CD8-positive, alpha-beta memory T cell (primary cell): ENCODE data around the gene TGM2. TPM values are rescaled to one million over a fixed set of nuclear protein-coding genes. Genes with fewer than 3 reads are reported as not detected.

Experiments
- CTCF ChIA-PET: fragments of 350-600 bp; sonication (Branson Sonifier 250); formaldehyde crosslinking; loops from one replicate; lab custom pipeline; 2021; ENCODE audit warnings: antibody characterized with exemption; lab: Charles Lee
- POLR2A ChIA-PET: fragments of 350-600 bp; sonication (Branson Sonifier 250); formaldehyde crosslinking; loops from one replicate; lab custom pipeline; 2021; ENCODE audit warnings: antibody characterized with exemption; lab: Charles Lee
- DNase-seq, 5 donors: peaks; one replicate each; pipeline versions ENCODE4 v3.0.0 to v3.0.0-alpha.2; 2020 to 2022; ENCODE audit warnings: mixed read lengths in 1 of 5
- H3K27ac ChIP-seq: one replicate; pipeline ENCODE4 v1.7.0; 2013; ENCODE audit warnings: low read depth, mild to moderate bottlenecking, low read length, moderate library complexity
- H3K27me3 ChIP-seq: 2 replicates; pipeline ENCODE4 v1.7.0; 2013; ENCODE audit warnings: low read length, mild to moderate bottlenecking; ENCODE audit not compliant: insufficient read depth, poor library complexity, severe bottlenecking
- H3K36me3 ChIP-seq: 2 replicates; pipeline ENCODE4 v1.7.0; 2013; ENCODE audit warnings: mild to moderate bottlenecking, low read length, moderate library complexity; ENCODE audit not compliant: insufficient read depth
- H3K4me1 ChIP-seq: 2 replicates; pipeline ENCODE4 v1.7.0; 2013; ENCODE audit warnings: mild to moderate bottlenecking, low read length, moderate library complexity; ENCODE audit not compliant: insufficient read depth
- H3K4me3 ChIP-seq: 2 replicates; pipeline ENCODE4 v1.7.0; 2013; ENCODE audit warnings: mild to moderate bottlenecking, low read length
- H3K9me3 ChIP-seq: 2 replicates; pipeline ENCODE4 v1.7.0; 2013; ENCODE audit warnings: mild to moderate bottlenecking, low read length
- H3K27ac Mint-ChIP-seq, 8 donors: one replicate each; pipeline ENCODE4 v1.8.0; 2020 to 2021; ENCODE audit warnings: mixed read lengths in 8 of 8, mild to moderate bottlenecking in 6 of 8, inconsistent platforms in 3 of 8, moderate library complexity in 3 of 8
- H3K27me3 Mint-ChIP-seq, 2 donors: one replicate each; pipeline ENCODE4 v1.8.0; 2020 to 2021; ENCODE audit warnings: mixed read lengths in 2 of 2, mild to moderate bottlenecking in 1 of 2, moderate library complexity in 1 of 2
- H3K36me3 Mint-ChIP-seq, 3 donors: one replicate each; pipeline ENCODE4 v1.8.0; 2020 to 2021; ENCODE audit warnings: mixed read lengths in 3 of 3, inconsistent platforms in 1 of 3, mild to moderate bottlenecking in 1 of 3
- H3K4me1 Mint-ChIP-seq, 3 donors: one replicate each; pipeline ENCODE4 v1.8.0; 2020 to 2021; ENCODE audit warnings: mixed read lengths in 3 of 3, inconsistent platforms in 1 of 3, mild to moderate bottlenecking in 1 of 3
- H3K4me3 Mint-ChIP-seq, 7 donors: one replicate each; pipeline ENCODE4 v1.8.0; 2020 to 2021; ENCODE audit warnings: mixed read lengths in 7 of 7, mild to moderate bottlenecking in 6 of 7, moderate library complexity in 4 of 7, inconsistent platforms in 2 of 7
- H3K9me3 Mint-ChIP-seq, 5 donors: one replicate each; pipeline ENCODE4 v1.8.0; 2020 to 2022; ENCODE audit warnings: mixed read lengths in 5 of 5, mild to moderate bottlenecking in 3 of 5, moderate library complexity in 2 of 5, inconsistent platforms in 1 of 5
- polyA plus RNA-seq: library from polyadenylated mRNA; unstranded; fragments of 300-500 nt; fragmentation: Illumina TruSeq; gene quantifications from one replicate; pipeline ENCODE4 v1.2.3, GENCODE V29; 2021
- total RNA-seq, 2 experiments: library from RNA; stranded (reverse); gene quantifications; one replicate each; pipeline ENCODE4 v1.2.3, GENCODE V29; 2021

TGM2 gene
- total and polyA plus RNA-seq, 3 experiments from 2014 or later = not detected

GRCh38 chr20:38209736-38210405, 44.8 kb upstream of the TGM2 start:
- no peaks in the 10 kb centered on the region for H3K36me3 ChIP-seq
- H3K9me3 Mint-ChIP-seq = no peaks in the 10 kb centered on the region
- no peaks in the 10 kb centered on the region for H3K36me3 Mint-ChIP-seq
- POLR2A ChIA-PET = no interaction called here
- no peaks in the 10 kb centered on the region for H3K4me1 ChIP-seq
- peaks cover 8 to 11% of the 10 kb centered on the region in 2 donors for H3K27me3 Mint-ChIP-seq
- H3K4me3 ChIP-seq = no peak overlapping the region
- CTCF ChIA-PET = interaction anchor here (2.2 kb wide), 1 partner anchor 11 kb away, joined by 13 read pairs; no protein-coding TSS in a partner anchor
- no peak overlapping the region for H3K4me3 Mint-ChIP-seq
- no peak overlapping the region for H3K27ac Mint-ChIP-seq
- no peaks in the 10 kb centered on the region for H3K9me3 ChIP-seq
- DNase-seq = no peak
- H3K27ac ChIP-seq = no peak overlapping the region
- H3K4me1 Mint-ChIP-seq = no peaks in the 10 kb centered on the region
- H3K27me3 ChIP-seq = no peaks in the 10 kb centered on the region

- Histone ChIP-seq H3K4me3 (no peak overlapping the region), H3K27ac (no peak overlapping the region), H3K27me3 (no peaks in the 10 kb centered on the region), H3K4me1 (no peaks in the 10 kb centered on the region), H3K36me3 (no peaks in the 10 kb centered on the region), H3K9me3 (no peaks in the 10 kb centered on the region)
- Mint-ChIP-seq H3K27me3 (peaks cover 7 to 11% of the 10 kb centered on the region in 2 donors), H3K36me3 (no peaks in the 10 kb centered on the region), H3K4me3 (no peak overlapping the region), H3K4me1 (no peaks in the 10 kb centered on the region), H3K9me3 (no peaks in the 10 kb centered on the region), H3K27ac (no peak overlapping the region)
- ChIA-PET CTCF (interaction anchor here (1.4 kb wide), 1 partner anchor 12 kb away, joined by 3 read pairs; no protein-coding TSS in a partner anchor), POLR2A (no interaction called here)
- no peak for DNase-seq
These were observed 44.1 kb upstream of the TGM2 start for GRCh38 chr20:38209054-38209675.

- H3K27ac Mint-ChIP-seq = no peak overlapping the region
- Histone ChIP-seq H3K4me1 (no peaks in the 10 kb centered on the region), H3K9me3 (no peaks in the 10 kb centered on the region), H3K36me3 (no peaks in the 10 kb centered on the region), H3K27me3 (no peaks in the 10 kb centered on the region), H3K27ac (no peak overlapping the region), H3K4me3 (no peak overlapping the region)
- no peaks in the 10 kb centered on the region for H3K9me3 Mint-ChIP-seq
- H3K4me3 Mint-ChIP-seq = no peak overlapping the region
- ChIA-PET POLR2A (no interaction called here), CTCF (interaction anchor here (1.4 kb wide), 1 partner anchor 12 kb away, joined by 3 read pairs; no protein-coding TSS in a partner anchor)
- no peak for DNase-seq
- H3K27me3 Mint-ChIP-seq = peaks cover 4 to 11% of the 10 kb centered on the region in 2 donors
- no peaks in the 10 kb centered on the region for H3K4me1 Mint-ChIP-seq
- H3K36me3 Mint-ChIP-seq = no peaks in the 10 kb centered on the region
These were observed 43.5 kb upstream of the TGM2 start for GRCh38 chr20:38208523-38208922.

GRCh38 chr20:38208088-38208487, 43.0 kb upstream of the TGM2 start:
- Histone ChIP-seq H3K36me3 (no peaks in the 10 kb centered on the region), H3K9me3 (no peaks in the 10 kb centered on the region), H3K27ac (no peak overlapping the region), H3K4me3 (no peak overlapping the region), H3K4me1 (no peaks in the 10 kb centered on the region), H3K27me3 (no peaks in the 10 kb centered on the region)
- ChIA-PET CTCF (interaction anchor here (1.4 kb wide), 1 partner anchor 13 kb away, joined by 3 read pairs; no protein-coding TSS in a partner anchor), POLR2A (no interaction called here)
- Mint-ChIP-seq H3K27me3 (peaks cover 7 to 11% of the 10 kb centered on the region in 2 donors), H3K27ac (no peak overlapping the region), H3K9me3 (no peaks in the 10 kb centered on the region), H3K4me3 (no peak overlapping the region), H3K4me1 (no peaks in the 10 kb centered on the region), H3K36me3 (no peaks in the 10 kb centered on the region)
- DNase-seq = no peak

GRCh38 chr20:38207621-38208020, 42.6 kb upstream of the TGM2 start:
- H3K4me3 ChIP-seq = no peak overlapping the region
- Mint-ChIP-seq H3K36me3 (no peaks in the 10 kb centered on the region), H3K9me3 (no peaks in the 10 kb centered on the region), H3K4me1 (no peaks in the 10 kb centered on the region), H3K27me3 (peaks cover 7 to 11% of the 10 kb centered on the region in 2 donors), H3K27ac (no peak overlapping the region), H3K4me3 (no peak overlapping the region)
- H3K9me3 ChIP-seq = no peaks in the 10 kb centered on the region
- no peaks in the 10 kb centered on the region for H3K27me3 ChIP-seq
- DNase-seq = no peak
- no peaks in the 10 kb centered on the region for H3K36me3 ChIP-seq
- CTCF ChIA-PET = interaction anchor here (1.4 to 1.7 kb wide), 2 partner anchors 13 to 14 kb away, joined by 3 to 6 read pairs; no protein-coding TSS in a partner anchor
- H3K27ac ChIP-seq = no peak overlapping the region
- POLR2A ChIA-PET = no interaction called here
- H3K4me1 ChIP-seq = no peaks in the 10 kb centered on the region

- Histone ChIP-seq H3K4me1 (no peaks in the 10 kb centered on the region), H3K27me3 (no peaks in the 10 kb centered on the region), H3K9me3 (no peaks in the 10 kb centered on the region), H3K36me3 (no peaks in the 10 kb centered on the region), H3K4me3 (no peak overlapping the region), H3K27ac (no peak overlapping the region)
- Mint-ChIP-seq H3K36me3 (no peaks in the 10 kb centered on the region), H3K4me3 (no peak overlapping the region), H3K27me3 (peaks cover 9 to 22% of the 10 kb centered on the region in 2 donors), H3K9me3 (no peaks in the 10 kb centered on the region), H3K27ac (no peak overlapping the region), H3K4me1 (no peaks in the 10 kb centered on the region)
- ChIA-PET POLR2A (no interaction called here), CTCF (no interaction called here)
- DNase-seq = no peak
These were observed 39.9 kb upstream of the TGM2 start for GRCh38 chr20:38205001-38205400.

- ChIA-PET POLR2A (no interaction called here), CTCF (no interaction called here)
- H3K27me3 Mint-ChIP-seq = peaks cover 9 to 17% of the 10 kb centered on the region in 2 donors
- Histone ChIP-seq H3K9me3 (no peaks in the 10 kb centered on the region), H3K27me3 (no peaks in the 10 kb centered on the region), H3K27ac (no peak overlapping the region), H3K4me3 (no peak overlapping the region), H3K4me1 (no peaks in the 10 kb centered on the region), H3K36me3 (no peaks in the 10 kb centered on the region)
- DNase-seq = no peak
- no peaks in the 10 kb centered on the region for H3K36me3 Mint-ChIP-seq
- no peaks in the 10 kb centered on the region for H3K4me1 Mint-ChIP-seq
- H3K4me3 Mint-ChIP-seq = no peak overlapping the region
- H3K9me3 Mint-ChIP-seq = no peaks in the 10 kb centered on the region
- H3K27ac Mint-ChIP-seq = no peak overlapping the region
These were observed 38.9 kb upstream of the TGM2 start for GRCh38 chr20:38203981-38204357.

GRCh38 chr20:38203337-38203980, 38.4 kb upstream of the TGM2 start:
- H3K9me3 Mint-ChIP-seq = no peaks in the 10 kb centered on the region
- H3K4me3 Mint-ChIP-seq = no peak overlapping the region
- H3K27me3 Mint-ChIP-seq = peaks cover 9 to 17% of the 10 kb centered on the region in 2 donors
- no peaks in the 10 kb centered on the region for H3K9me3 ChIP-seq
- no peaks in the 10 kb centered on the region for H3K36me3 Mint-ChIP-seq
- no peak overlapping the region for H3K27ac Mint-ChIP-seq
- no peak overlapping the region for H3K27ac ChIP-seq
- no peaks in the 10 kb centered on the region for H3K4me1 ChIP-seq
- no peak overlapping the region for H3K4me3 ChIP-seq
- DNase-seq = no peak
- ChIA-PET POLR2A (no interaction called here), CTCF (no interaction called here)
- no peaks in the 10 kb centered on the region for H3K4me1 Mint-ChIP-seq
- H3K27me3 ChIP-seq = no peaks in the 10 kb centered on the region
- H3K36me3 ChIP-seq = no peaks in the 10 kb centered on the region
